Measurements from ENCODE around the gene CNTN1. TPM values are rescaled to one million over a fixed set of nuclear protein-coding genes. Genes with fewer than 3 reads are reported as not detected.

Gene CNTN1
- total RNA-seq, 4 donors from 2014 or later = 18.0 to 32.1 (median 23.8) TPM

GRCh38 chr12:40646456-40646855 lies 45.8 kb upstream of the CNTN1 start:
- no peak for DNase-seq (ENCODE audit: low spot score in 2 of 2)
- H3K36me3 ChIP-seq = no peaks in the 10 kb centered on the region
- no peak overlapping the region for H3K4me3 ChIP-seq
- no peak overlapping the region for H3K27ac ChIP-seq
- H3K9me3 ChIP-seq = peaks cover 0 to 11% (median 0%) of the 10 kb centered on the region in 4 donors
- 17 to 18% methylated on average over 1 of the region's 1 CpG for WGBS, 2 donors
- H3K4me1 ChIP-seq = no peaks in the 10 kb centered on the region
- H3K27me3 ChIP-seq = no peaks in the 10 kb centered on the region
- TF ChIP-seq POLR2A (IDR thresholded peaks at IDR 0.05) = no peak
- no peak for TF ChIP-seq EP300 (IDR thresholded peaks at IDR 0.05)
- TF ChIP-seq, protein P1, sequence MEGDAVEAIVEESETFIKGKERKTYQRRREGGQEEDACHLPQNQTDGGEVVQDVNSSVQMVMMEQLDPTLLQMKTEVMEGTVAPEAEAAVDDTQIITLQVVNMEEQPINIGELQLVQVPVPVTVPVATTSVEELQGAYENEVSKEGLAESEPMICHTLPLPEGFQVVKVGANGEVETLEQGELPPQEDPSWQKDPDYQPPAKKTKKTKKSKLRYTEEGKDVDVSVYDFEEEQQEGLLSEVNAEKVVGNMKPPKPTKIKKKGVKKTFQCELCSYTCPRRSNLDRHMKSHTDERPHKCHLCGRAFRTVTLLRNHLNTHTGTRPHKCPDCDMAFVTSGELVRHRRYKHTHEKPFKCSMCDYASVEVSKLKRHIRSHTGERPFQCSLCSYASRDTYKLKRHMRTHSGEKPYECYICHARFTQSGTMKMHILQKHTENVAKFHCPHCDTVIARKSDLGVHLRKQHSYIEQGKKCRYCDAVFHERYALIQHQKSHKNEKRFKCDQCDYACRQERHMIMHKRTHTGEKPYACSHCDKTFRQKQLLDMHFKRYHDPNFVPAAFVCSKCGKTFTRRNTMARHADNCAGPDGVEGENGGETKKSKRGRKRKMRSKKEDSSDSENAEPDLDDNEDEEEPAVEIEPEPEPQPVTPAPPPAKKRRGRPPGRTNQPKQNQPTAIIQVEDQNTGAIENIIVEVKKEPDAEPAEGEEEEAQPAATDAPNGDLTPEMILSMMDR (IDR thresholded peaks at IDR 0.05) = no peak

- no peaks in the 10 kb centered on the region for H3K4me1 ChIP-seq
- H3K36me3 ChIP-seq = no peaks in the 10 kb centered on the region
- TF ChIP-seq POLR2A (IDR thresholded peaks at IDR 0.05) (no peak), EP300 (IDR thresholded peaks at IDR 0.05) (no peak)
- TF ChIP-seq, protein P1 (IDR thresholded peaks at IDR 0.05) = no peak
- peaks cover 0 to 11% (median 0%) of the 10 kb centered on the region in 4 donors for H3K9me3 ChIP-seq
- H3K27me3 ChIP-seq = no peaks in the 10 kb centered on the region
- H3K27ac ChIP-seq = no peak overlapping the region
- no peak overlapping the region for H3K4me3 ChIP-seq
- DNase-seq (ENCODE audit: low spot score in 2 of 2) = no peak
Measured at GRCh38 chr12:40646911-40647310, 45.3 kb upstream of the CNTN1 start.

DNA sequence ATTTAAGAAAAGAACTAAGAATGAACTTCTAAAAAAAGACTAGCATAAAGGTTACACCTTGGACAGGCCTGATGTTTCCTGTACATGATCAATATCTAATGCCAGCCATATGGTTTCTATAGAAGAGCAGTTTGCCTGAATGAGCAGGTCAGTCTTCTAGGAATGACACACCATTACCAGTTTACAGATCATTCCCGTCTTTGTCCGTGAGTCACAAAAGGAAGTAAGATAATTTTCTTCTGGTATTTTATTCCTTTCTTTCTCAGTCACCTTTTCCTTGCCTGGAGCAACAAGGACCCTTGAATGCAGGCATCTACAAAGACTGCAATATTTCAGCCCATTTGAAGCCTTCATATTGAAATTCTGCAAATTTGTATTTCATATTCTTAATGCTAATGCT lies 44.6 kb upstream of the CNTN1 start:
- 90 to 95% methylated on average over 2 of the region's 2 CpGs for WGBS, 2 donors
- Histone ChIP-seq H3K36me3 (no peaks in the 10 kb centered on the region), H3K4me1 (no peaks in the 10 kb centered on the region), H3K4me3 (no peak overlapping the region), H3K9me3 (peaks cover 0 to 8% (median 0%) of the 10 kb centered on the region in 4 donors), H3K27ac (no peak overlapping the region), H3K27me3 (no peaks in the 10 kb centered on the region)
- DNase-seq (ENCODE audit: low spot score in 2 of 2) = no peak
- TF ChIP-seq EP300 (IDR thresholded peaks at IDR 0.05) (no peak), POLR2A (IDR thresholded peaks at IDR 0.05) (no peak)
- TF ChIP-seq, protein P1 (IDR thresholded peaks at IDR 0.05) = no peak

- no peak for DNase-seq (ENCODE audit: low spot score in 2 of 2)
Measured at GRCh38 chr12:40648519-40648918, 43.7 kb upstream of the CNTN1 start.

DNA sequence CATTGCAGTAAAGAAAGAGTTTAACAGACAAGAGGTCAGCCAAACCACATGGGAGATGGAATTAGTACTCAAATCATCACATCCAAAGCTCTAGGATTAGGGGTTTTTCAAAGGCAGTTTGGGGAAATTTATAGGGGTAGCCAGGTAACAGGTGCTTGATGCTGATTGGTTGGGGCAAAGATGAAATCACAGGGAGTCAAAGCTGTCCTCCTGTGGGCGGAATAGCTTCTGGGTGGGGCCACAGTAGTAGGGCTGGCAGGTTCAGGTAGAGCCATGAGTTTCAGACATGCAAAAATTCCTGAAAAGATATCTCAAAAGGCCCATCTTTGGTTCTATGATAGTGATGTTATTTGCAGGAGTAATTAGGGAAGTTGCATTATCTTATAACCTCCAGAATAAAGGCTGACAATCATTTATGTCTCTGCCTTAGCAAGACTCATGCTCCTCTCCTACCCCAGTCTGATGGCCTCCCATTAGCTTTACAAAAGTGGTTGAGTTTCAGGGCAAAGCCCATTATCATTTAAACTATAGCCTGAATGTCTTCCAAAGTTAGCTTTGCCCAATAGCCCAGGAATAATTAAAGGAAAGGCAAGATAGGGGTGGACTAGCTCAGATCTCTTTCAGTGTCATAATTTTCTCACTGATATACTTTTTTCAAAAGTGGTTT lies 42.1 kb upstream of the CNTN1 start:
- WGBS, 2 donors = 96 to 97% methylated on average over 1 of the region's 1 CpG
- TF ChIP-seq POLR2A (IDR thresholded peaks at IDR 0.05) = no peak
- TF ChIP-seq, protein P1 (IDR thresholded peaks at IDR 0.05) = no peak
- TF ChIP-seq EP300 (IDR thresholded peaks at IDR 0.05) = no peak
- H3K36me3 ChIP-seq = no peaks in the 10 kb centered on the region

More at GRCh38 chr12:40648519-40648918, 43.7 kb upstream of the CNTN1 start:
- Histone ChIP-seq H3K4me1 (no peaks in the 10 kb centered on the region), H3K36me3 (no peaks in the 10 kb centered on the region), H3K4me3 (no peak overlapping the region), H3K9me3 (no peaks in the 10 kb centered on the region), H3K27me3 (no peaks in the 10 kb centered on the region), H3K27ac (no peak overlapping the region)
- WGBS, 2 donors = 90 to 93% methylated on average over 1 of the region's 1 CpG
- no peak for TF ChIP-seq POLR2A (IDR thresholded peaks at IDR 0.05)
- no peak for TF ChIP-seq EP300 (IDR thresholded peaks at IDR 0.05)
- TF ChIP-seq, protein P1 (IDR thresholded peaks at IDR 0.05) = no peak

More for the DNA sequence above, 42.1 kb upstream of the CNTN1 start:
- no peaks in the 10 kb centered on the region for H3K9me3 ChIP-seq
- H3K27me3 ChIP-seq = no peaks in the 10 kb centered on the region
- H3K27ac ChIP-seq = no peak overlapping the region
- no peak overlapping the region for H3K4me3 ChIP-seq
- DNase-seq (ENCODE audit: low spot score in 2 of 2) = no peak
- H3K4me1 ChIP-seq = no peaks in the 10 kb centered on the region
